ENCODE data around the gene CHRNB2.

- TF ChIP-seq, protein P1, sequence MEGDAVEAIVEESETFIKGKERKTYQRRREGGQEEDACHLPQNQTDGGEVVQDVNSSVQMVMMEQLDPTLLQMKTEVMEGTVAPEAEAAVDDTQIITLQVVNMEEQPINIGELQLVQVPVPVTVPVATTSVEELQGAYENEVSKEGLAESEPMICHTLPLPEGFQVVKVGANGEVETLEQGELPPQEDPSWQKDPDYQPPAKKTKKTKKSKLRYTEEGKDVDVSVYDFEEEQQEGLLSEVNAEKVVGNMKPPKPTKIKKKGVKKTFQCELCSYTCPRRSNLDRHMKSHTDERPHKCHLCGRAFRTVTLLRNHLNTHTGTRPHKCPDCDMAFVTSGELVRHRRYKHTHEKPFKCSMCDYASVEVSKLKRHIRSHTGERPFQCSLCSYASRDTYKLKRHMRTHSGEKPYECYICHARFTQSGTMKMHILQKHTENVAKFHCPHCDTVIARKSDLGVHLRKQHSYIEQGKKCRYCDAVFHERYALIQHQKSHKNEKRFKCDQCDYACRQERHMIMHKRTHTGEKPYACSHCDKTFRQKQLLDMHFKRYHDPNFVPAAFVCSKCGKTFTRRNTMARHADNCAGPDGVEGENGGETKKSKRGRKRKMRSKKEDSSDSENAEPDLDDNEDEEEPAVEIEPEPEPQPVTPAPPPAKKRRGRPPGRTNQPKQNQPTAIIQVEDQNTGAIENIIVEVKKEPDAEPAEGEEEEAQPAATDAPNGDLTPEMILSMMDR (IDR thresholded peaks at IDR 0.05): no peak
- no peak for TF ChIP-seq POLR2AphosphoS5 (IDR thresholded peaks at IDR 0.05; ENCODE audit: insufficient read depth in 1 of 2, low read depth in 1 of 2)
- no peak for TF ChIP-seq POLR2A (IDR thresholded peaks at IDR 0.05)
Measured at GRCh38 chr1:154556422-154556821, 11.2 kb upstream of the CHRNB2 start.
